ENCODE results near the gene EXOC6B. TPM values are rescaled to one million over a fixed set of nuclear protein-coding genes. Genes with fewer than 3 reads are reported as not detected.

EXOC6B gene
- 5.7 to 8.6 TPM (median 7.2 TPM) in 5 replicates for total RNA-seq (2022; extraction: Qiagen RNA extraction)

DNA sequence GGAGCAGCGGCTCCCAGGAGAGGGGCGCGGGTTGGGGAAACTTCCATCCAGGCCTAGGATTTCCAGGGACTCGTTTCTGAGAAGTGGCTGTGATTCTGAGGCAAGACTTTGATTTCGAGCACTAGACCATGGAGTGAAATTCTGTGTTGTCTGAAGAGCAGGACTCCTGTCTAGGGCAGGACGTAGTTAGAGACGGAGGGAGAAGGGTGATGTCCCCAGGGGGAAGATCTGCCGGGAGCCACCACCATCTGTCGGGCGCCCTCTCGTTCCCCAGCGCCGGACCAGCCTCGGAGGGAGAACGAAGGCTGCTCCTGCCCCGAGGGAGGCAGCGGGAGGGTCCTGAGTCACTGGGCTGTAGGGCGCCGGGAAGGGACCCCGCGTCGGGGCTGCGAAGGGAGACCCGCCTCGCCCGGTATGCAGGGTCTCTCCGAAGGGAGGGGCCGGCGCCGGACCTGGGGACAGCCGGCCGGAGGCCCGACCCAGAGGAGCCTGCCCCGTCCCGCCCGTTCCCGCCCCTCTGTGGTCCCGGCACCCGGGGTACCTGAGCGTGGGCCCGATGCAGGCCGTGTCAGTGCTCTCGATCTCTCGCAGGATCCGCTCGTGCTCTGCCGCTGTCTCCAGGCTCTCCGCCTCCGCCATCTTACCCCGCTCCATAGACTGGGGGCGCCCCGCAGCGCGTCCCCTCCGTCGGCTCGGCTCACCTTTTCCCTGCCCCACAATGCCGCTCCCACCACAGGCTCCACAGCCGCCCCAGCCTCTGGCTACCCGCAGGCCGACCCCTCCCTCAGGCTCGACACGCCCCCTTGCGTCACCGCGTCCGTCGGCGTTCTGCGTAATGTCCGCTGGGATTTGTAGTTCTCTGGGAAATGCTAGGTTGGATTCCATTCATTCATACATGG lies at the start of gene EXOC6B:
Gene EXOC6B, minus strand, starts transcription at position 777 of the 899 bp plus-strand sequence.

DNA sequence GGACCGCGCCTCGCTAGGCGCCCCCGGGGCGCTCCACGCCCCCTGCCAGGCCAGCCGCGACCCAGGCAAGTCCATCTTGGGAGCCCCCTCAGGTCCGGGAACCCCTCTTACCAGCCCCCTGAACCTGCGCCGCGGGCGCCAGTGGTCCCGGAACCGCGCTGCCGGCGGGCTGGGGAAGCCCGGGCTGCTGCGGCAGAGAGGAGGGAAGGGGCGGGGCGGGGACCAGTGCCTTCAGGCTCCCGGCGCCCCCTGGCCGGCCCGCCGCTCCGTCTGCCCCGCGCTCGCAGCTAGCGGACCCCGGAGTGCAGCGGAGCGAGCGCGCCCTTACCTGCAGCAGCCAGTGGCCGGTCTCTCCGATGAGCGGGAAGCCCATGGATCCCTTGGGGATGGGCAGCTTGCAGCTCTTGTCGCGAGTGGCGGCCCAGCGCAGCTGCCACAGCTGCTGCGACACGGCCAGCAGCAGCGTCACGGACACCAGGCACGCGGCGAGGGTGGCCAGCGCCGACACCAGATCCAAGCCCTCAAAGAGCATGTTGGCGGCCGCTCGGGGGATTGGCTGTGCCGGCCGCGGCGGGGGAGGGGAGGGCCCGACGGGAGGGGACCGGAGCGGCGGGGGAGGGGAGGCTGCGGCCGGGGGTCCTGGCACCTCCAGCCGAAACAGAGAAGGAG lies 678.4 kb downstream of the EXOC6B start, which contains the start of gene CYP26B1:
Gene CYP26B1, minus strand, starts transcription at position 560 of the 669 bp plus-strand sequence. Its CDS starts 28 bp downstream, at position 532.

Other genes starting within 250 kb of the EXOC6B start
- gene SPR, start 61.4 kb upstream of the EXOC6B start, total RNA-seq (2022; extraction: Qiagen RNA extraction), result 97.1 to 146 TPM (median 140 TPM) in 5 replicates
- 0.09 to 0.38 TPM (median 0.14 TPM) in 3 of 5 replicates, not detected in the others for gene EMX1, start 91.5 kb upstream of the EXOC6B start, total RNA-seq (2022; extraction: Qiagen RNA extraction)
- gene SFXN5, start 245.7 kb upstream of the EXOC6B start, total RNA-seq (2022; extraction: Qiagen RNA extraction), result 11.5 to 17.1 TPM (median 14.7 TPM) in 5 replicates